GM19238 (cell line): Measurements from ENCODE around the gene GGT6.
"Not testable (repeated sequence)": the region's sequence is repeated elsewhere in the genome, so short reads cannot be mapped to it uniquely, and the experiment has no call there.

Experiments
- DNase-seq: peaks from one replicate; pipeline ENCODE4 v3.0.0; 2011; ENCODE audit warnings: low spot score; ENCODE audit not compliant: insufficient read length

Gene GGT6

GRCh38 chr17:4591529-4591928 is 31.2 kb upstream of the GGT6 start:
- no peak for DNase-seq

GRCh38 chr17:4590981-4591453 is 30.6 kb upstream of the GGT6 start:
- DNase-seq: no peak

GRCh38 chr17:4590042-4590441 is 29.7 kb upstream of the GGT6 start:
- not testable (repeated sequence) for DNase-seq

- no peak for DNase-seq
Measured at GRCh38 chr17:4588898-4589625, 28.7 kb upstream of the GGT6 start.

- DNase-seq: no peak
Measured at GRCh38 chr17:4588391-4588790, 28.0 kb upstream of the GGT6 start.

GRCh38 chr17:4587803-4588202 is 27.4 kb upstream of the GGT6 start:
- no peak for DNase-seq

GRCh38 chr17:4587195-4587594 is 26.8 kb upstream of the GGT6 start:
- no peak for DNase-seq

- no peak for DNase-seq
Measured at GRCh38 chr17:4586043-4586442, 25.7 kb upstream of the GGT6 start.

- no peak for DNase-seq
Measured at GRCh38 chr17:4585638-4585994, 25.2 kb upstream of the GGT6 start.

GRCh38 chr17:4584917-4585637 is 24.7 kb upstream of the GGT6 start:
- DNase-seq: no peak

GRCh38 chr17:4584101-4584916 is 23.9 kb upstream of the GGT6 start, which contains the start of gene SMTNL2:
Gene SMTNL2 (plus strand): TSS chr17:4584529. CDS start chr17:4584606, 77 bp downstream.
- no peak for DNase-seq

- DNase-seq: no peak
Measured at GRCh38 chr17:4583782-4584100, 23.4 kb upstream of the GGT6 start.

GRCh38 chr17:4583206-4583605 is 22.8 kb upstream of the GGT6 start:
- no peak for DNase-seq

GRCh38 chr17:4582691-4583090 is 22.3 kb upstream of the GGT6 start:
- DNase-seq: no peak

- DNase-seq: no peak
Measured at GRCh38 chr17:4582101-4582501, 21.7 kb upstream of the GGT6 start.

GRCh38 chr17:4580291-4580690 is 19.9 kb upstream of the GGT6 start:
- DNase-seq: no peak

- DNase-seq: no peak
Measured at GRCh38 chr17:4579678-4580077, 19.3 kb upstream of the GGT6 start.

GRCh38 chr17:4578349-4578748 is 18.0 kb upstream of the GGT6 start:
- not testable (repeated sequence) for DNase-seq

GRCh38 chr17:4577386-4577993 is 17.1 kb upstream of the GGT6 start:
- no peak for DNase-seq

GRCh38 chr17:4576729-4577322 is 16.4 kb upstream of the GGT6 start:
- DNase-seq: no peak

- no peak for DNase-seq
Measured at GRCh38 chr17:4576161-4576558, 15.8 kb upstream of the GGT6 start.
